Measurements from ENCODE around the gene MYBPC1.
"Not testable (repeated sequence)": the region's sequence is repeated elsewhere in the genome, so short reads cannot be mapped to it uniquely, and the experiment has no call there.

The MYBPC1 gene

DNA sequence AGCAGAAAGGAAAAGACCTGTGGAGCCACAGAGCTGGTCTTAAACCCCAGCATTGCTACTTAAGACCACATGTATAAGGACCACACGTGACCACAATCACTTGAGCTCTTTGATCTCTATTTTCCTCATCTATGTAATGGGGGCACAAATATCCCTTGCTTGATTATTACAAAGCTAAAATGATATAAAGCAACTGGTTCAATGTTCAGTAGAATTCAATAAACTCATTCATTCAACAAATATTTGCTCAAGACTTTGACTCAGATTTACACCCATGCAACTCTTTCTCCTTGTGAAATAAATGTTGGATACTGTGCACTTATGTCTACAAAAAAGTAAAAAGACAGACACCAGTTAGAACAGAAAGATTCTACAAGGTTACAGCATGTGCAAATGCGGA is 80.8 kb downstream of the MYBPC1 start:
- TF ChIP-seq, protein P1, sequence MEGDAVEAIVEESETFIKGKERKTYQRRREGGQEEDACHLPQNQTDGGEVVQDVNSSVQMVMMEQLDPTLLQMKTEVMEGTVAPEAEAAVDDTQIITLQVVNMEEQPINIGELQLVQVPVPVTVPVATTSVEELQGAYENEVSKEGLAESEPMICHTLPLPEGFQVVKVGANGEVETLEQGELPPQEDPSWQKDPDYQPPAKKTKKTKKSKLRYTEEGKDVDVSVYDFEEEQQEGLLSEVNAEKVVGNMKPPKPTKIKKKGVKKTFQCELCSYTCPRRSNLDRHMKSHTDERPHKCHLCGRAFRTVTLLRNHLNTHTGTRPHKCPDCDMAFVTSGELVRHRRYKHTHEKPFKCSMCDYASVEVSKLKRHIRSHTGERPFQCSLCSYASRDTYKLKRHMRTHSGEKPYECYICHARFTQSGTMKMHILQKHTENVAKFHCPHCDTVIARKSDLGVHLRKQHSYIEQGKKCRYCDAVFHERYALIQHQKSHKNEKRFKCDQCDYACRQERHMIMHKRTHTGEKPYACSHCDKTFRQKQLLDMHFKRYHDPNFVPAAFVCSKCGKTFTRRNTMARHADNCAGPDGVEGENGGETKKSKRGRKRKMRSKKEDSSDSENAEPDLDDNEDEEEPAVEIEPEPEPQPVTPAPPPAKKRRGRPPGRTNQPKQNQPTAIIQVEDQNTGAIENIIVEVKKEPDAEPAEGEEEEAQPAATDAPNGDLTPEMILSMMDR (conservative IDR thresholded peaks at IDR 0.05; ENCODE audit: low read depth, low read length), result no peak
- DNase-seq (ENCODE audit: low read depth), result no peak
- no peak overlapping the region for H3K4me3 ChIP-seq (ENCODE audit: low read depth, low read length)

DNA sequence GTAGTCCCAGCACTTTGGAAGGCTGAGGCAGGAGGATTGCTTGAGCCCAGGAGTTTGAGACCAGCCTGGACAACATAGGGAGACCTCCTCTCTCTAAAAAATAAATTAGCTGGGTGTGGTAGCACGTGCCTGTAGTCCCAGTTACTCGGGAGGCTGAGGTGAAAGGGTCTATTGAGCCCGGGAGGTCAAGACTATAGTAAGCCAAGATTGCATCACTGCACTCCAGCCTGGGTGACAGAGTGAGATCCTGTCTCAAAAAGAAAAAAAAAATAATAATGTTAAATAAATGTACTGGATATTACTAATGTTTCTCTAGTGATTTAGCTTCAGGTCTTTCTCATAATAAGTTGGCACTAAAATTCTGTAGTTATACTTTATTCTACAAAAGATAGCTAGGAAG is 81.7 kb downstream of the MYBPC1 start:
- DNase-seq (ENCODE audit: low read depth); H3K4me3 ChIP-seq (ENCODE audit: low read depth, low read length): not testable (repeated sequence)

- TF ChIP-seq, protein P1 (conservative IDR thresholded peaks at IDR 0.05; ENCODE audit: low read depth, low read length), result no peak
- H3K4me3 ChIP-seq (ENCODE audit: low read depth, low read length), result no peak overlapping the region
- no peak for DNase-seq (ENCODE audit: low read depth)
Measured at GRCh38 chr12:101678081-101678480, 83.3 kb downstream of the MYBPC1 start.

- DNase-seq (ENCODE audit: low read depth), result no peak
- H3K4me3 ChIP-seq (ENCODE audit: low read depth, low read length), result no peak overlapping the region
Measured at GRCh38 chr12:101680240-101680639, 85.5 kb downstream of the MYBPC1 start.

DNA sequence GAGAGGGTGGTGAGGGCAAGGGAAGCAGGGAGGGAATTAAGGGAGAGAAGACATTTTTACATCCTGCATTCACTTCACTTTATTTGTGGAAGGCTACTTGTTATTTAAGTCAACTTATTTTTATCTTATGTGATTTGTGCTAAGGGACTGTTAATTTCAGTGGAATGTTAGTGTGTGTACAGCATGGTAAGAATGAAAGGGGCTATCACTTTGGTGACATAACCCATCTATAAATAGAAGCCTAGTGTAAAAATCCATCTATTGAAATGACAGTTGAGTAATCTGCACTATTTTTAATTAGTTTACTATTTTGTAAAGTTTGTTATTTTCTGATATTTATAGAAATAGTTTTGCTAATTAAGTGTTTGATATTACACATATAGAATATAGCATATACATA is 85.9 kb downstream of the MYBPC1 start:
- TF ChIP-seq, protein P1 (conservative IDR thresholded peaks at IDR 0.05; ENCODE audit: low read depth, low read length), result no peak
- H3K4me3 ChIP-seq (ENCODE audit: low read depth, low read length), result no peak overlapping the region
- no peak for DNase-seq (ENCODE audit: low read depth)

More at GRCh38 chr12:101680240-101680639, 85.5 kb downstream of the MYBPC1 start:
- TF ChIP-seq, protein P1 (conservative IDR thresholded peaks at IDR 0.05; ENCODE audit: low read depth, low read length), result no peak

DNA sequence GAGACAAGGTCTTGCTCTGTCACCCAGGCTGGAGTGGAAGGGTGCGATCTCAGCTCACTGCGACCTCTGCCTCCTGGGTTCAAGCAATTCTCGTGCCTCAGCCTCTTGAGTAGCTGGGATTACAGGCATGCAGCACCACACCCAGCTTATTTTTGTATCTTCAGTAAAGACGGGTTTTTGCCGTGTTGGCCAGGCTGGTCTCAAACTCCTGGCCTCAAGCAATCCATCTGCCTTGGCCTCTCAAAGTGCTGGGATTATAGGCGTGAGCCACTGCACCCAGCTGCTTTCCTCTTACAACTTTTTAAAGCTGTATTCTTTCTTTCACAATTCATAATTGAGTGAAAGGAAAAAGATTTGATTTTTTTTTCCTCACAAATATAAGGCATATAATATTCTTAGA is 86.9 kb downstream of the MYBPC1 start:
- not testable (repeated sequence) for H3K4me3 ChIP-seq (ENCODE audit: low read depth, low read length); DNase-seq (ENCODE audit: low read depth)

DNA sequence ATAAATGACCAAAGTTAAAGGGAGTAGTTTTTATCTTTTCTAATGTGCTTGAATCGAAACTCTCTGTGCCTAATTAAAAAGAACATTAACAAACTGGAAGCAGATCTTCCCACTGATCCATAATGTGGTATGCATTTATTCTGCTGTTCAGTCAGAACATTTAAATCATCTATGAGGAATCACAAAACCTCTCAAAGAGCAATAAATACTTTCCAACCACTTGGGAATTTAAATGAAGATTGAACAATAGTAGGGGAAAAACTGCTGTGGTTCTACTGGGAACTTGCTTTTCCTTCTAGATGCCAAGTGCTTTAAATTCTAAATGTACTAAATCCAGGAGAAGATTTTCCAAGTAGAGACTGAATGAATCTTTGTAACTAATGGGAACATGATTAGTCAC is 90.3 kb downstream of the MYBPC1 start:
- TF ChIP-seq, protein P1 (conservative IDR thresholded peaks at IDR 0.05; ENCODE audit: low read depth, low read length), result no peak
- no peak for DNase-seq (ENCODE audit: low read depth)
- no peak overlapping the region for H3K4me3 ChIP-seq (ENCODE audit: low read depth, low read length)

- no peak for DNase-seq (ENCODE audit: low read depth)
- TF ChIP-seq, protein P1 (conservative IDR thresholded peaks at IDR 0.05; ENCODE audit: low read depth, low read length), result no peak
- H3K4me3 ChIP-seq (ENCODE audit: low read depth, low read length), result no peak overlapping the region
Measured at GRCh38 chr12:101686176-101686575, 91.4 kb downstream of the MYBPC1 start.
